ENCODE results near the gene CEP57L1. TPM values are rescaled to one million over a fixed set of nuclear protein-coding genes. Genes with fewer than 3 reads are reported as not detected.

The CEP57L1 gene
- total RNA-seq, 2 donors from 2014 or later, result 20.0 to 29.6 TPM

Other genes starting within 250 kb of the CEP57L1 start
- gene ARMC2, start 247.1 kb upstream of the CEP57L1 start, total RNA-seq, result 1 to 10 TPM; 2.3 to 3.3 TPM
- 10 to 100 TPM; 10.3 to 29.1 TPM for gene SESN1, start 661 bp upstream of the CEP57L1 start, total RNA-seq